HL-60 (cell line): ENCODE data around the gene PROZ.

ENCODE experiments used
- DNase-seq, 2 experiments: peaks; one replicate each; pipeline ENCODE4 v3.0.0-alpha.2; 2010 to 2020; ENCODE audit warnings: low read depth in 1 of 2, low spot score in 1 of 2
- H3K27ac ChIP-seq: fragments of 250-450 bp; sonication (Bioruptor Pico); replicated peaks from 2 replicates; pipeline ENCODE4 v1.5.1; 2020; ENCODE audit warnings: mild to moderate bottlenecking, moderate library complexity
- H3K27me3 ChIP-seq: fragments of 250-450 bp; sonication (Bioruptor Pico); 2 replicates; pipeline ENCODE4 v1.5.1; 2021; ENCODE audit warnings: mild to moderate bottlenecking, moderate library complexity; ENCODE audit not compliant: insufficient read depth, poor library complexity, severe bottlenecking
- H3K4me3 ChIP-seq: replicated peaks from 2 replicates; pipeline ENCODE4 v1.5.1; 2011; ENCODE audit warnings: mild to moderate bottlenecking, control low read depth, low read length; ENCODE audit not compliant: insufficient read depth
- CTCF ChIP-seq: IDR thresholded peaks from one replicate; pipeline ENCODE4 v1.5.1; 2011; ENCODE audit warnings: low read length, control low read depth, inconsistent platforms; ENCODE audit not compliant: insufficient read depth
- GABPA ChIP-seq: IDR thresholded peaks from 2 replicates; pipeline ENCODE4 v1.6.1; 2012; ENCODE audit warnings: low read depth
- POLR2AphosphoS5 ChIP-seq: IDR thresholded peaks from 2 replicates; pipeline ENCODE4 v1.6.1; 2012; ENCODE audit warnings: low read depth
- REST ChIP-seq: IDR thresholded peaks from 2 replicates; pipeline ENCODE4 v1.6.1; 2012; ENCODE audit warnings: low read depth; ENCODE audit not compliant: insufficient replicate concordance
- SPI1 ChIP-seq: IDR thresholded peaks from 2 replicates; pipeline ENCODE4 v1.6.1; 2012; ENCODE audit warnings: low read depth, mild to moderate bottlenecking, borderline replicate concordance

Gene PROZ

GRCh38 chr13:113147206-113147605 lies 11.2 kb upstream of the PROZ start:
- TF ChIP-seq GABPA (no peak), SPI1 (no peak), CTCF (no peak)
- no peak for DNase-seq
- Histone ChIP-seq H3K4me3 (no peak overlapping the region), H3K27ac (no peak overlapping the region), H3K27me3 (no peaks in the 10 kb centered on the region)

GRCh38 chr13:113148407-113148806 lies 10.0 kb upstream of the PROZ start:
- Histone ChIP-seq H3K4me3 (no peak overlapping the region), H3K27me3 (no peaks in the 10 kb centered on the region), H3K27ac (no peak overlapping the region)
- TF ChIP-seq SPI1 (no peak), REST (no peak), POLR2AphosphoS5 (no peak), CTCF (no peak), GABPA (no peak)
- DNase-seq: no peak

- TF ChIP-seq POLR2AphosphoS5: no peak
- no peak for TF ChIP-seq SPI1
- no peak for TF ChIP-seq CTCF
- TF ChIP-seq REST: no peak
- TF ChIP-seq GABPA: no peak
- DNase-seq: no peak
- no peak overlapping the region for H3K4me3 ChIP-seq
- no peaks in the 10 kb centered on the region for H3K27me3 ChIP-seq
- no peak overlapping the region for H3K27ac ChIP-seq
Observed at GRCh38 chr13:113148940-113149503, 9.4 kb upstream of the PROZ start.
